KMS-11 (cell line): ENCODE measurements around the gene C8A.

Experiments
- H2AFZ ChIP-seq: fragments of 200-600 bp; sonication (generic); 2 replicates; pipeline ENCODE4 v1.6.1; 2016; ENCODE audit warnings: antibody characterized with exemption, mixed run types, low read depth
- H3K27ac ChIP-seq: fragments of 200-600 bp; sonication (generic); 2 replicates; pipeline ENCODE4 v1.6.1; 2016; ENCODE audit warnings: mild to moderate bottlenecking, mixed run types
- H3K27me3 ChIP-seq: fragments of 200-600 bp; sonication (generic); 2 replicates; pipeline ENCODE4 v1.6.1; 2017; ENCODE audit warnings: mild to moderate bottlenecking, low read depth, mixed run types, moderate library complexity; ENCODE audit not compliant: insufficient read depth
- H3K36me3 ChIP-seq: fragments of 200-600 bp; sonication (generic); 2 replicates; pipeline ENCODE4 v1.6.1; 2017; ENCODE audit warnings: mild to moderate bottlenecking, mixed run types; ENCODE audit not compliant: insufficient read depth
- H3K4me1 ChIP-seq: fragments of 200-600 bp; sonication (generic); 2 replicates; pipeline ENCODE4 v1.6.1; 2016; ENCODE audit warnings: mild to moderate bottlenecking, low read depth, mixed run types; ENCODE audit not compliant: poor library complexity, severe bottlenecking
- H3K4me2 ChIP-seq: fragments of 200-600 bp; sonication (generic); 2 replicates; pipeline ENCODE4 v1.7.0; 2016; ENCODE audit warnings: mild to moderate bottlenecking, mixed run types
- H3K4me3 ChIP-seq: fragments of 200-600 bp; sonication (generic); IDR thresholded peaks from 2 replicates; pipeline ENCODE4 v1.6.1; 2017; ENCODE audit warnings: low read depth, low read length, mixed read lengths; ENCODE audit not compliant: insufficient read depth
- H3K79me2 ChIP-seq: fragments of 200-600 bp; sonication (generic); 2 replicates; pipeline ENCODE4 v1.6.1; 2016; ENCODE audit warnings: low read depth, mixed run types; ENCODE audit not compliant: insufficient read depth
- H3K9ac ChIP-seq: fragments of 200-600 bp; sonication (generic); 2 replicates; pipeline ENCODE4 v1.6.1; 2016; ENCODE audit warnings: mild to moderate bottlenecking, mixed run types
- H4K20me1 ChIP-seq: fragments of 200-600 bp; sonication (generic); 2 replicates; pipeline ENCODE4 v1.6.1; 2016; ENCODE audit warnings: mild to moderate bottlenecking, mixed run types; ENCODE audit not compliant: insufficient read depth
- CTCF ChIP-seq: fragments of 200-600 bp; sonication (generic); conservative IDR thresholded peaks from 2 replicates; pipeline ENCODE4 v1.6.1; 2017; ENCODE audit warnings: low read depth, mild to moderate bottlenecking, antibody characterized with exemption, low read length, moderate library complexity, mixed read lengths

The C8A gene

GRCh38 chr1:56927171-56927570 lies 72.6 kb downstream of the C8A start:
- H4K20me1 ChIP-seq, result no peaks in the 10 kb centered on the region
- TF ChIP-seq CTCF, result no peak
- no peak overlapping the region for H3K27ac ChIP-seq
- H3K9ac ChIP-seq, result no peak overlapping the region
- H2AFZ ChIP-seq, result no peak overlapping the region
- H3K4me1 ChIP-seq, result no peaks in the 10 kb centered on the region
- no peaks in the 10 kb centered on the region for H3K27me3 ChIP-seq
- no peaks in the 10 kb centered on the region for H3K36me3 ChIP-seq
- no peak overlapping the region for H3K4me2 ChIP-seq
- no peaks in the 10 kb centered on the region for H3K79me2 ChIP-seq
- H3K4me3 ChIP-seq, result no peak overlapping the region

GRCh38 chr1:56927986-56928385 lies 73.4 kb downstream of the C8A start:
- no peak overlapping the region for H3K4me2 ChIP-seq
- no peak overlapping the region for H3K4me3 ChIP-seq
- no peak overlapping the region for H3K27ac ChIP-seq
- no peaks in the 10 kb centered on the region for H3K79me2 ChIP-seq
- H3K27me3 ChIP-seq, result no peaks in the 10 kb centered on the region
- no peaks in the 10 kb centered on the region for H3K4me1 ChIP-seq
- no peak overlapping the region for H2AFZ ChIP-seq
- H4K20me1 ChIP-seq, result no peaks in the 10 kb centered on the region
- no peak for TF ChIP-seq CTCF
- no peaks in the 10 kb centered on the region for H3K36me3 ChIP-seq
- no peak overlapping the region for H3K9ac ChIP-seq

- Histone ChIP-seq H3K27ac (no peak overlapping the region), H2AFZ (no peak overlapping the region), H3K36me3 (no peaks in the 10 kb centered on the region), H3K79me2 (no peaks in the 10 kb centered on the region), H3K27me3 (no peaks in the 10 kb centered on the region), H3K4me3 (no peak overlapping the region), H4K20me1 (no peaks in the 10 kb centered on the region), H3K9ac (no peak overlapping the region), H3K4me1 (no peaks in the 10 kb centered on the region), H3K4me2 (no peak overlapping the region)
- TF ChIP-seq CTCF, result no peak
Measured at GRCh38 chr1:56929492-56929891, 74.9 kb downstream of the C8A start.

DNA sequence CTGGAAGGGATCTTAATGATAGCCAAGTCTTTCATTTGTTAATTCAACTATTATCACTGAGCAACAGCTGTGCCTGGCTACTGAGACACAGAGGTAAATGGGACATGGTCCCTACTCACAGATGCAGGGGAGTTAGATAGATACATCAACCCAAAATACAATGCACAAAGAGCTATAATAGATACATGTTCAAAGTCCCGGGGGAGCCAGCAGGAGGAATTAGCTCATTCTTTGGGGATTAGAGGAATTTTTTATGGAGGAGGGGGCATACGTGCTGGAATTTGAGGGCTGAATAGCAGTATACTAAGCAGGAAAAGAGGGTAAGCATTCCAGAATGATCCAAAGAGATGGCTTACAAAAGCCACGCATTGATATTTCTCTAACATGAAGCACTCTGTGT lies 76.6 kb downstream of the C8A start:
- Histone ChIP-seq H3K36me3 (no peaks in the 10 kb centered on the region), H3K79me2 (no peaks in the 10 kb centered on the region), H3K4me3 (no peak overlapping the region), H3K4me1 (no peaks in the 10 kb centered on the region), H3K4me2 (no peak overlapping the region), H4K20me1 (no peaks in the 10 kb centered on the region), H3K27ac (no peak overlapping the region), H2AFZ (no peak overlapping the region), H3K9ac (no peak overlapping the region), H3K27me3 (no peaks in the 10 kb centered on the region)
- no peak for TF ChIP-seq CTCF

DNA sequence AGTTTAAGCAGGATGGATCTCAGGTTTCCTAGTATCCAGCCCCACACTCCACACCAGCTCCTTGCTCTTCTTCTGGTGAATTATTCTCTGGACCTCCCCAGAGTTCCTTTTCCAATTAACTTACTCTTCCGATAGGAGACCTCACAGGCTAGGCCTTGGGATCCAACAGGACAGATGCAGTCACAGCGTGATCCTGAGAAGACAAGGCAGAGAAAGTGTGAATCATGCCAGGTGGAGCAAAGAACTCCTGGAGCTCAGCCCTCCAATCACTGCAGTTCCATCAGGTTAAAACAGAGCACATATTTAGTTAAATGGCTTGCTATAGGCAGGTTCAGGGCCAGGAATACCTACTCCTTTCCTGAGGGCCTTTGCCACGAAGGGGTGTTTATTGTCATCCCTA lies 77.1 kb downstream of the C8A start:
- H3K36me3 ChIP-seq, result no peaks in the 10 kb centered on the region
- no peak overlapping the region for H3K9ac ChIP-seq
- no peak for TF ChIP-seq CTCF
- H3K79me2 ChIP-seq, result no peaks in the 10 kb centered on the region
- no peak overlapping the region for H3K4me3 ChIP-seq
- H3K4me2 ChIP-seq, result no peak overlapping the region
- H3K4me1 ChIP-seq, result no peaks in the 10 kb centered on the region
- H3K27me3 ChIP-seq, result no peaks in the 10 kb centered on the region
- no peak overlapping the region for H3K27ac ChIP-seq
- no peaks in the 10 kb centered on the region for H4K20me1 ChIP-seq
- no peak overlapping the region for H2AFZ ChIP-seq
